ENCODE measurements around the gene TAF9B.
A peak's percentile ranks its signal among the peaks of the same experiment; 100 is the strongest.
"Not testable (repeated sequence)": the region's sequence is repeated elsewhere in the genome, so short reads cannot be mapped to it uniquely, and the experiment has no call there.

TAF9B gene, protein sequence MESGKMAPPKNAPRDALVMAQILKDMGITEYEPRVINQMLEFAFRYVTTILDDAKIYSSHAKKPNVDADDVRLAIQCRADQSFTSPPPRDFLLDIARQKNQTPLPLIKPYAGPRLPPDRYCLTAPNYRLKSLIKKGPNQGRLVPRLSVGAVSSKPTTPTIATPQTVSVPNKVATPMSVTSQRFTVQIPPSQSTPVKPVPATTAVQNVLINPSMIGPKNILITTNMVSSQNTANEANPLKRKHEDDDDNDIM

DNA sequence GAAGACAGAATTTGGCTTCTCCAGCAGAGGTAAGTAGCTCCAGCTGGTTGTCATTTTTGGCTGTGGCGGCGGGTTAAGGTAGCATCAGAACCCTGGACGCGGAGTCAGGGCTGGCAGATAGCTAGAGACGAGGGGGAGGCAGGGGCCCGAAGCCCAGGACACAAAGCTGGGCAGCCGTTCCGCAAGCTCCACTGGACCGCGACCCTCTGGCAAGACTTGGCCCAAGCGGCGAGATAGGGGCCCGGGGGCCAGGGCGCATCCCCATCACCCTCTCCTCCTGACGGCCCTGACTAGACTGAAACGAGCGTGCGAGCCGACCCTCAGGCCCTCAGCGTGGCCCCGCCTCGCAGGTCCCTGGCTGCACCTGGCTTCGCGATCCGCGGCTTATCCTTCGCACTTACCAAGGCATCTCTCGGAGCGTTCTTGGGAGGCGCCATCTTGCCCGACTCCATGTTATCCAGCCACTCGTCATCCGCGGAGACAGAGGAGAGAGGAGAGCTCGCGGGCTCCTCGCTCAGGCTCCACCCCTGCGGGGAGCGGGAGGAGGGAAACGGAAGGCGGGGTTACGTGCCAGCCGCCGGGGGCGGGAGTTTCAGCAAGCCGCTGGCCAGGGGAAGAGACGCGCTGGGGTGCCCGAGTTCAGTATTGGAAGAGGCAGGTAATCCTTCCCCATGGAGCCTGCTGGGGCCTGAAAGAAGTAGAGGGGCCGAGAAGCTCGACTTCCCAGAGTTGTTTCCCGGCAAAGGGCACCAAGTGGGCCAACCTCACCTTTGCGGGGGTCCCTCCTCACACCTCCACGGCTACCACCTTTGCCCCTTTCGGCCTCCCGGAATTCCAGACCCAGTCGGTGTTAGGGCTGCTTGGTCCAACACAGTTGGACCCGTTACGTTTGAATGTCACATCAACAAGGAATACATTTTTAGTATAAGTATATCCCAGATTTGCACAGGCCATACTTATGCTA, at the start of gene TAF9B:
TAF9B (minus strand) TSS at position 491 of the 964 bp plus-strand sequence; CDS start at position 452, 39 bp downstream.
- peak; percentile 59 to 82 (median 62) for DNase-seq (ENCODE audit: low read depth in 3 of 3)

DNA sequence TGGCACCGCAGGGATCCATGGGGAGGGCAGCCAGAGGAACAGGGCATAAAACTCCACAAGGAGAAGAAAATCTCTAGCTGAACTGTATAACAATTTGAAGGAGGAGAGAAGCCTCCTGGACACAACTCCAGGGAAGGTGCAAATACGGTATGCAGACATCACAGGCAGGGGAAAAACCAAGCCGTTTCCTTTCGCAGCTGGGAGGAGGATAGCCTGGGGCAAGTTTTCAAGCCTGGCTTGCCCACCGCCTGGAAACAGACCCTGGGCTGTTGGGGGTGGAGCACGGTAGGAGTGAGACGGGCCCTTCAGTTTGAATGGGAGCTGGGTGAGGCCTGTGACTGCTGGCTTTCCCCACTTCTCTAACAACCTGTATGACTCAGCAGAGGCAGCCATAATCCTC, 43.4 kb upstream of the TAF9B start:
- no peak for DNase-seq (ENCODE audit: low read depth in 3 of 3)

DNA sequence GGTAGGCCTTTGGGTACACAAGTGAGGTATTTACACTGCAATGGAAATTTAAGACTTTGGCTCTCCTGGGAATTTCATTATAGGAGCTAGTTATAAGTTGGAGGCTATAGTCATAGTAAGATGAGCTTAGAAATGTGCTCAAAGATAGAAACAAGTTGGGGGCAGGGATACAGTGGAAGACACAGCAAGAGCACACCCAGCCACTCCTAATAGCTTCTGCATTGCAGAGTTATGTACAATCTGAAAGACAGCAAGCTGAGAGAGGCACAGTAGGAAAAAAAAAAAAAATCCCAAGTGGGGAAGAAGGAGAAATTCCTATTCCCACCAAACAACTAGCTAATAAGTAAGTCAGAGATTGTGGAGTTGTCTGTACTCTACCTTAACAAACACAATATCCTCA, 41.9 kb upstream of the TAF9B start:
- no peak for DNase-seq (ENCODE audit: low read depth in 3 of 3)

DNA sequence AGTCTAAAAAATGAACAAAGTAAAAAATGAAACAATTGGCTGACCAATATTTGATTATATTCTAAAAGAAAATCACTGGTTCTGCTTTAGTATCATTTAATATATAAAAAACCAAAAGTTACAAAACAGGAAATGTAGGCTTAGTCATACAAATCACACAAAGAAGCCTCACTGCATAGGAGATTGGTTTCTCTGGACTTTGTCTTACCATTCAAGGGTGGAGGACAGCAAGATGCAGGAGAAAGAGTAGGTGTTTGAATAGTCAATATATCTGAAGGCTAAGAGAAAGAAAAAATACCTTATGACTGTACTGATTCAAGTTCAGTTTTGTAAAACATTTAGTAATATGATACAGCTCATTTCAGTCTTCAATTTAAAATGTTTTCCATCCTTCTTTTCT, 28.6 kb upstream of the TAF9B start:
- DNase-seq (ENCODE audit: low read depth in 3 of 3), result no peak

DNA sequence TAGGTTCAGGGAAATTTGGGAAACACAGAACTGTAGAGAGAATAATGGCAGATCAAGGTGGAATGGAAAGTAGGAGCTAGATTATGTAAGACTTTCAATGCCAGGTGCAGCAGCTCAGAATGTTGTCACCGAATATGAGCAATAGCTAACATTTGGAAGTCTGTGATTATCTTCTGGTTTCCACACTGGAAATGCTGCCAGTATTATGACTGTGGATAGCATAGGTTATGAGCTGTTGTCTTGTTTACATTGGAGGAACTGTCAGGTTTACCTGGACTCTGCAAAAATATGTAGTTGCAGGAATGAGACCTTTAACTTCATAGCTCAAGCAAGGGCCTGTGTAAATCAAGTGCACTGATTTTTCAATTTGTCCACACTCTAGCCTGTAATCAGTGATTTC, 26.0 kb upstream of the TAF9B start:
- DNase-seq (ENCODE audit: low read depth in 3 of 3), result no peak

DNA sequence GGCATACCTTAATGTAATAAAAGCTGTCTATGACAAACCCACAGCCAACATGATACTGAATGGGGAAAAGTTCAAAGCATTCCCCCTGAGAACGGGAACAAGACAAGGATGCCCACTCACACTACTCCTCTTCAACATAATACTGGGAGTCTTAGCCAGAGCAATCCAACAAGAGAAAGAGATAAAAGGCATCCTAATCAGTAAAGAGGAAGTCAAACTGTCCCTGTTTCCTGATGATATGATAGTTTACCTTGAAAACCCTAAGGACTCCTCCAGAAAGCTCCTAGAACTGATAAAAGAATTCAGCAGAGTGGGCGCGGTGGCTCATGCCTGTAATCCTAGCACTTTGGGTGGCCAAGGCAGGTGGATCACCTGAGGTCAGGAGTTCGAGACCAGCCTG, 23.7 kb upstream of the TAF9B start:
- not testable (repeated sequence) for DNase-seq (ENCODE audit: low read depth in 3 of 3)

DNA sequence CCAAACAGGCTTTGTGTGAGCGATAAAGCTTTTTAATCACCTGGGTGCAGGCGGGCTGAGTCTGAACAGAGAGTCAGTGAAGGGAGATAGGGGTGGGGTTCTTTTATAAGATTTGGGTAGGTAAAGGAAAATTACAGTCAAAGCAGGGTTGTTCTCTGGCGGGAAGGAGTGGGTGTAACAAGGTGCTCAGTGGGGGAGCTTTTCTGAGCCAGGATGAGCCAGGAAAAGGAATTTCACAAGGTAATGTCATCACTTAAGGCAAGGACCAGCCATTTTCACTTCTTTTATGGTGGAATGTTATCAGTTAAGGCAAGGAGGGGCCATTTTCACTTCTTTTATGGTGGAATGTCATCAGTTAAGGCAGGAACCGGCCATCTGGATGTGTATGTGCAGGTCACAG, 21.3 kb upstream of the TAF9B start:
- DNase-seq (ENCODE audit: low read depth in 3 of 3), result not testable (repeated sequence)

DNA sequence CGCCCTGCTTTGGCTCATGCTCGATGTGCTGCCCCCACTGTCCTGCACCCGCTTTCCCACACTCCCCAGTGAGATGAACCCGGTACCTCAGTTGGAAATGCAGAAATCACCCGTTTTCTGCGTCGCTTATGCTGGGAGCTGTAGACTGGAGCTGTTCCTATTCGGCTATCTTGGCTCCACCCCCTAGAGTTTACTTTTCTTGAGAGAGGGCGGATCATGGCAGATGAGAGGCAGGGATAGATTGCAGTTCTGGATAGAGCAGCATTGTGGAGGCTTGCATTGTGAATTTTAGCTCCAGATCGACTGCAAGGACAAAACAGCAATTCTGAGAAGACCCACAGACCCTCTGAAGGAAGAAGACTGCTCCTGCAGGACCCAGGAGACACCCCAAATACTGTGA, 18.4 kb upstream of the TAF9B start:
- DNase-seq (ENCODE audit: low read depth in 3 of 3), result not testable (repeated sequence)

DNA sequence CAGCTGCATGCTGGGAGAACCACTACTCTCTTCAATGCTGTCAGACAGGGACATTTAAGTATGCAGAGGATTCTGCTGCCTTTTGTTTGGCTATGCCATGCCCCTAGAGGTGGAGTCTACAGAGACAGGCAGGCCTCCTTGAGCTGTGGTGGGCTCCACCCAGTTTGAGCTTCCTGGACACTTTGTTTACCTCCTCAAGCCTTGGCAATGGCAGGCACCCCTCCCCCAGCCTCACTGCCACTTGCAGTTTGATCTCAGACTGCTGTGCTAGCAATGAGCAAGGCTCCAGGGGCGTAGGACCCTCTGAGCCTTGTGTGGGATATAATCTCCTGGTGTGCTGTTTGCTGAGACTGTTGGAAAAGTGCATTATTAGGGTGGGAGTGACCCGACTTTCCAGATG, 17.9 kb upstream of the TAF9B start:
- not testable (repeated sequence) for DNase-seq (ENCODE audit: low read depth in 3 of 3)

DNA sequence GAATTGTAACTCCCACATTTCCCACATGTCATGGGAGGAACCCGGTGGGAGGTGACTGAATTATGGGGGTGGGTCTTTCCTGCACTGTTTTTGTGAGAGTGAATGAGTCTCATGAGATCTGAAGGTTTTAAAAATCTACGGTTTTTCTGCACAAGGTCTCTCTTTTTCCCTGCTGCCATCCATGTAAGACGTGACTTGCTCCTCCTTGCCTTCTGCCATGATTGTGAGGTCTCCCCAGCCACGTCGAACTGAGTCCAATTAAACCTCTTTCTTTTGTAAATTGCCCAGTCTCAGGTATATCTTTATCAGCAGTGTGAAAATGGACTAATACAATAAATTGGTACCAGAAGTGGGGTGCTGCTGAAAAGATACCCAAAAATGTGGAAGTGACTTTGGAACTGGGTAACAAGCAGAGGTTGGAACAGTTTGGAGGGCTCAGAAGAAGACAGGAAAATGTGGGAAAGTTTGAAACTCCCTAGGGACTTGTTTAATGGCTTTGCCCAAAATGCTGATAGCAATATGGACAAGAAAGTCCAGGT, 7.6 kb upstream of the TAF9B start:
- DNase-seq (ENCODE audit: low read depth in 3 of 3), result not testable (repeated sequence)

DNA sequence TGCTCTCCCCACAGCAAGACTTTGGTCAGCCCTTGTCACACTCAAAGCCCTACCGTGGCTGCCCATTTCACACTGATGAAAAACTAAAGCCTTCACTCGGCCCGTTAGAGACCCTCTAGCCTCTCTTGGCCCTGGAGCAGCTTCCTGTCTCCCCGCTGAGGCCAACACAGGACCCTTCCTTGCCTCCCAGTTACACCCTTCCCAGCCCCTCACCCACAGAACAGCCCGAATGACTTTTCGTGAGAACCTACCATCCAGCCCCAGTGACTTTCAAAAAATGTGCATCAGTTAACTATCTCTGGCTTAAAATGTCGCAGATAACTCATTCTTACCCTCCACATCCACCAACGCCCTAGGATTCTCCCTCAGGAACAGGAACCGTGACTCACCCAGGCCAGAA, 756 bp upstream of the TAF9B start:
- DNase-seq (ENCODE audit: low read depth in 3 of 3), result no peak

DNA sequence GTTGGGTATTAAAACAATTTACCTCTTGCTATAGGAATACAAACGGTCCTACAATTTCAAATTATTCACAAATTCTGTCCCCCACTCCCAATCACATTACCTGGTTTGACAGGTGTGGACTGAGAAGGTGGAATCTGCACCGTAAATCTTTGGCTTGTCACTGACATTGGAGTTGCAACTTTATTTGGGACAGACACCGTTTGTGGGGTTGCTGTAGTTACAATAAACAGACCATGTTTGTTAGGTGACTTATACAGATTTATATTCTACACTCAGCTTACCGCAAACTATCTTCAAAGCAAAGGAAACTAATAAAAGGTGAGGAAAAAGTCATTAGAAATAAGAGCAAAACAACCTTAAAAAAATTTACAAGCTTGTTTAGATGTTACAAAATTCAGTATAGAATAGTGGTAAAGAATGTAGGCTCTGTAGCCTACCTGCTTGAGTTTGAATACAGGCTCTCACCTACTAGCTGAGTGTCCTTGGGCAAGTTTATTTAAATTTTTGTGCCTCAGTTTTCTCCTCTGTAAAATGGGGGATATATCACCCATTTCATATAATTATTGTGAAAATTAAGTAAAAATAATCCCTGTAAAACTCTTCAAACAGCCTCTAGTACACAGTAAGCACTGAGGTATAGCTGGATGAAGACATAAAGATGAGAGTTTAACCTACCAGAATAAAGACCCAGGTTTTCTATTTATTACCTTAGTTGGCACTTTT, 6.1 kb downstream of the TAF9B start:
- no peak for DNase-seq (ENCODE audit: low read depth in 3 of 3)

DNA sequence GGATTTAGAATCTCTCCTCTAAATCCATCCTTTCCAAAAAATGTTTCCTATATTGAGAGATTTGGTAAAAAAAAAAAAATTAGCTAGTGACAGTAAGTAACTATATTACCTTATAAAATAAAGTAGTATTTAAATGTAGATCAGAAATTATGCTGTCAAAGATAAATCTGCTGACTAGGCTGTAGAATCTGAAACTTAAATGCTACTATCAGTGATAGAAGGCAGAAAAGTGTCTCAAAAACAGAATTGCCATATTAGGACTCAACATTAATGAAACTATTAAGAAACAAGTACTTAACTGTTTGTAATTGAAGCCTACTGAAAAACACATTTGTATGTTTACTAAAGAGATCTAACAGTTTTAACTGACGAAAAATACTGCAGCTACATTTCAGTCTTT, 8.3 kb downstream of the TAF9B start:
- DNase-seq (ENCODE audit: low read depth in 3 of 3), result no peak

DNA sequence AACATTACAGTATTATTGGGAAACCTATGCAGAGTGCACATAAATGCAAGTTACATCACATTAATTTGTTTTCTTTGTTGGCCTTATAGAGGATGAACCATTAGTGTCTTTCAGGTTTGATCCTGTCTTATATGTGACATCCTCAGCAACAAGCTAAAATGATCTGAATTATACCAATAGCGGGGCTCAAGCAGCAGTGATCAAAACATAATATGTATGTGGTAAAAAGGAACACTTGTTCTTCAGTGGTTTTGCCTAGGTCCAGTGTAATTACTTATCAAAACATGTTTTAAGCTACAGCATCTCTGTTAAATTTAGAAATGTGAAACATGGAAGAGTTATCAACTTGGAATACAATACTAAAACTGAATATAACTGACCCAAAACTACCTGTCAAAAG, 9.1 kb downstream of the TAF9B start:
- DNase-seq (ENCODE audit: low read depth in 3 of 3), result no peak

DNA sequence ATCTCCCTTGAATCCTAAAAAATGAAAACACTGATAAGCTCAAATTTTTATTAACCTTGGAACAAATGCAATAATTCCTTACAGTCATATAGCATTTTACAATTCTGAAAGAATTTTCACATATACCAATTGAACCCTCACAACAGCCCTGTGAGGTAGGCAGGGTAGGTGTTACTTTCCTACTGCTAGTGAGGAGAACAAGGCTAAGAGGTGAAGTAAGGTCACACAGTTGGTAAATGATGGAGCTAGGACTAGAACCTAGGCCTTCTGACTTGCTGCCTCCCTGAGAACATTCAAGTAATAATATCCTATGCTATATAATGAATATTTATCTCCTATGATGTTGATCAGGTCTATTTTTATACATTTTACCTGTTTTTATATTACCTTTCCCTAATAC, 9.7 kb downstream of the TAF9B start:
- no peak for DNase-seq (ENCODE audit: low read depth in 3 of 3)

DNA sequence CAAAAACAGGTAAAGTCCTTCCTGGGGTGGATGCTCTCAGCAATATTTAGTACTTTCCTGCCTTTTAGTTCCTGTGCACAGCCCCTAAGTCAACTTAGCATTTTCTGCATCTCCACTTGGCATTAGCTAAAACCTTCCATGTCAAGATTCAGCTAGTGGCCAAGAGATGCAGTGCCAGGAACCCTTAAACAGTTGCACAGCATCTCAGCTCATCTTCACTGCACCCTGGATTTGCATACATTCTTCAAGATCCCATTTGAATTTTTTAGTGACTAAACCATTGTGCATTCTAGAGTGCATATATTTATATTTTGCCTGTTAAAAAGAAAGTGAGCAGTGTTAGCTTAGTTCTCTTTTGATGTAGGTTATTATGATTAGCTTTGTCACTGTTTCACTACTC, 13.7 kb downstream of the TAF9B start:
- DNase-seq (ENCODE audit: low read depth in 3 of 3), result not testable (repeated sequence)

DNA sequence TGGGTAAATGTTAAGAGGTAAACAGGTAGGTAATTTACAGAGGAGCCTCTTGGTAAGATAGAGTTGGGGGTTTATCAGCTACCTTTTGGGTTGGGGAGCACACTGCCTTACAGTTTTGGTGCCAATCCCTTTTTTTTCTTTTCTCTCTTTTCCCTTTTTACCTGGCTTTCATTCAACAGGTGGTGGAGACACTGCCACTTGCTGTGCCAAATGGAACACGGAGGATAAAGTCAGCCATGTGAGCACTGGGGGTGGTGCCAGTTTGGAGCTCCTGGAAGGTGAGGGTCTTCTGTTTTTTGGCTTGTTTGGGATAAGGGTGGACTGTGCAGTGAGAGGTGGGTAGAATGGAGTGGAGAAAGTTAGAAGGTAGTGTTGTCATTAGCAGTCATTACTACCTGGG, 14.3 kb downstream of the TAF9B start:
- DNase-seq (ENCODE audit: low read depth in 3 of 3), result no peak

DNA sequence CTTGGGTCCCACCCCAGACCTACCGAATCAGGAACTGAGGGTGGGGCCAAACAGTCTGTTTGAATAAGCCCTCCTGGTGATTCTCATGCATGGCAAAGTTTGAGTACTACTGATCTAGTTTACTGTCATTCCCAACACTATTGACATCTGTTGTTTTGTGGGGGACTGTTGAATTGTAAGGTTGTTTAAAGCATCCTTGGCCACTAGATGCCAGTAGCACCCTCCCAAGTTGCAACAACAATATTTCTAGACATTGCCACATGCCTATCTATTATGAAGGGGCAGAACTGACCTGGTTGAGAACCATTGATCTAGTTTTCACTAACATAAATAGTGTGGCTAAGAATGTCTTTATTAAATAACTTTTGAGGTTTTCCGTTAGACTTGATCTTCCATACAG, 15.1 kb downstream of the TAF9B start:
- DNase-seq (ENCODE audit: low read depth in 3 of 3), result no peak

DNA sequence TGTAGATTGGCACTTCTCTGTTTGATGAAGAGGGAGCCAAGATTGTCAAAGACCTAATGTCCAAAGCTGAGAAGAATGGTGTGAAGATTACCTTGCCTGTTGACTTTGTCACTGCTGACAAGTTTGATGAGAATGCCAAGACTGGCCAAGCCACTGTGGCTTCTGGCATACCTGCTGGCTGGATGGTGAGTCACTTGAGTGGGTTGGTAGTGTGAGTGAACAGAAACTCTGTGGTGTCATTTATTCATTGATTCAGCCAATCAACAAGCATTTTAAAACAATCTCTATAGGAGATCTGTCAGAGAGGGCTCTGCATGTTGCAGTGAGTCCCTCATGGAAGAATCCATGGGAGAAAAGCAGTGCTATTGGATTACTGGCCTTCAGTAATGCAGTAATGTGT, 16.3 kb downstream of the TAF9B start:
- DNase-seq (ENCODE audit: low read depth in 3 of 3), result no peak

DNA sequence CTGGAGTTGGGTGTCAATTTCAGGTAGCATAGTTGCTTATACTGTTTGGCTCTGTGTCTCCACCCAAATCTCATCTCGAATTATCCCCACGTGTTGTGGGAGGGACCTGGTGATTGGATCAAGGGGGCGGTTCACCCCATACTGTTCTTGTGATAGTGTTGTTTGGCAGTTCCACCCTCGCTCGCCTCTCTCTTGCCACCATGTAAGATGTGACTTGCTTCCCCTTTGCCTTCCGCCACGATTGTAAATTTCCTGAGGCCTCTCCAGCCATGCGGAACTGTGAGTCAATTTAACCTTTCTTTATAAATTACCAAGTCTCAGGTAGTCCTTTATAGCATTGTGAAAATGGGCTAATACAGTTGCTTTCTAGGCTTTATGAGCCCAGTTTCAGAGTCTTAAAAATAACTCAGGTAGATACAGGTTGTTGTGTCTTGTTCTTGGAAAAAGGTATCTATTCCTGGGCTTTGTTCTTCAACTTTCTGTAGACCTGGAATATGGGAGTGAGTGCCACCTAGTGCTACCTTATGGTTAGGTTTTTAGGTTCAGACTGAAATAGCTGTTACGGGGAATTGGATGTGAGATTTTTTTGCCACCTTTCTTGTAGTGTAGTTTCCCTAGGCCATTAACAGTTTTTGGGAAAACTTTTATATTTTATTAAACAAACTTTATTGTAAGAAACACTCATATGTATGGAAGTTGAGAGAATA, 19.8 kb downstream of the TAF9B start:
- no peak for DNase-seq (ENCODE audit: low read depth in 3 of 3)

DNA sequence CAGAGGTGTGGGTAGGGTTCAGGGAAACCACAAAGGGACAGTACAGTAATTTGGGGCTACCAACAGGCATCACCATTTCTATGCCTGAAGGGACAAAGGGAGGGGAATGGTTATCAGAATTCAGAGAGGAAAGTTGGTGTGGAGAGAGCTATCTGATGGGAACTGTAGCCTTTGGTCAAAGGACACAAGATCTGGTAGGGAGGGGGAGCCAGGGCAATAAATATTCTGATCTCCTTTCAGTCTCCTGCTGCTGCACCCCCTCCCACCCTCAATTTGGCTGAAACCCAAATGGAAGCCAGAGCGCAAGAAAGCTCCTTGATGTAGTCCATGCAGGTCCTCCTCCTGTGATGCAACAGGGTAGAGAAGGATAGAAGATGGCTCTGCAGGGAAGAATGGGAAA, 20.8 kb downstream of the TAF9B start:
- DNase-seq (ENCODE audit: low read depth in 3 of 3), result no peak

DNA sequence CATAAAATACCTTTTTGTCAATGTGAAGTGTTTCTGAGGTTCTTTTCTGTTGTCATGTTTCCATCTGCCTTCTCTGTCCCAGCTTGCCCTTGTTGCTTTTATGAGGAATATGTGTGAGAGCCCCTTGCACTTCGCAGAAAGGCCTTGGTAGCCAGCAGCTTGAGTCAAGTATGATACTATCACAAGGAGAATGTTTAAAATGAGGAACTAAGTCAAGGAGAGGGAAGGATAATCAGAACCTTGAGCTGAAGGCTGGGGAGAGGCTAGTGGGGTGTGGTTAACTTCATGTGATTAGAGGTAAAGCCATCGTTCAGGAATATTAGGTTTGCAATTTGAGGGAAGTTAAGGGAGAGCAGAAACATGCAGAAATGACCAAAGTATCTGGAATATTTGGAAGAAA, 22.7 kb downstream of the TAF9B start:
- no peak for DNase-seq (ENCODE audit: low read depth in 3 of 3)
